Superior temporal gyrus (tissue), 1 donor: ENCODE data around the gene TCP11.

Experiments
- DNase-seq: peaks from one replicate; pipeline ENCODE4 v3.0.0-alpha.2; 2016; ENCODE audit errors: extremely low spot score

Gene TCP11

GRCh38 chr6:35173044-35173426, 31.9 kb upstream of the TCP11 start:
- no peak for DNase-seq

GRCh38 chr6:35170891-35171290, 29.8 kb upstream of the TCP11 start:
- no peak for DNase-seq

- no peak for DNase-seq
These were observed 29.0 kb upstream of the TCP11 start for GRCh38 chr6:35170166-35170565.

- no peak for DNase-seq
These were observed 27.3 kb upstream of the TCP11 start for GRCh38 chr6:35168461-35168861.

- no peak for DNase-seq
These were observed 26.4 kb upstream of the TCP11 start for GRCh38 chr6:35167505-35167904.

- DNase-seq: no peak
These were observed 25.4 kb upstream of the TCP11 start for GRCh38 chr6:35166520-35166919.

GRCh38 chr6:35166116-35166515, 25.0 kb upstream of the TCP11 start:
- no peak for DNase-seq

- DNase-seq: no peak
These were observed 24.5 kb upstream of the TCP11 start for GRCh38 chr6:35165630-35166071.

- no peak for DNase-seq
These were observed 23.7 kb upstream of the TCP11 start for GRCh38 chr6:35164868-35165267.

- no peak for DNase-seq
These were observed 23.1 kb upstream of the TCP11 start for GRCh38 chr6:35164277-35164676.

GRCh38 chr6:35163836-35164235, 22.7 kb upstream of the TCP11 start:
- no peak for DNase-seq

GRCh38 chr6:35161776-35162607, 20.9 kb upstream of the TCP11 start:
- DNase-seq: no peak

GRCh38 chr6:35161266-35161665, 20.1 kb upstream of the TCP11 start:
- no peak for DNase-seq

- DNase-seq: no peak
These were observed 19.5 kb upstream of the TCP11 start for GRCh38 chr6:35160642-35161041.

GRCh38 chr6:35158520-35158919, 17.4 kb upstream of the TCP11 start:
- no peak for DNase-seq

GRCh38 chr6:35154947-35155346, 13.8 kb upstream of the TCP11 start:
- DNase-seq: no peak

GRCh38 chr6:35154262-35154661, 13.1 kb upstream of the TCP11 start:
- no peak for DNase-seq

- DNase-seq: peak; percentile 74
These were observed 11.0 kb upstream of the TCP11 start for GRCh38 chr6:35152067-35152707.

GRCh38 chr6:35151466-35151865, 10.3 kb upstream of the TCP11 start:
- DNase-seq: no peak

- DNase-seq: no peak
These were observed 8.9 kb upstream of the TCP11 start for GRCh38 chr6:35149891-35150566.

GRCh38 chr6:35148167-35148741, 7.1 kb upstream of the TCP11 start:
- no peak for DNase-seq

- DNase-seq: no peak
These were observed 6.3 kb upstream of the TCP11 start for GRCh38 chr6:35147486-35147885.
